GM18499 (cell line): Measurements from ENCODE around the gene KIF16B.
"Not testable (repeated sequence)": the region's sequence is repeated elsewhere in the genome, so short reads cannot be mapped to it uniquely, and the experiment has no call there.

ENCODE experiments used
- ATAC-seq: cut with Tn5 transposase; IDR thresholded peaks from one replicate; pipeline ENCODE4 v1.9.1; 2021; ENCODE audit warnings: moderate number of reproducible peaks; ENCODE audit not compliant: insufficient read depth, unreplicated experiment

Gene KIF16B

DNA sequence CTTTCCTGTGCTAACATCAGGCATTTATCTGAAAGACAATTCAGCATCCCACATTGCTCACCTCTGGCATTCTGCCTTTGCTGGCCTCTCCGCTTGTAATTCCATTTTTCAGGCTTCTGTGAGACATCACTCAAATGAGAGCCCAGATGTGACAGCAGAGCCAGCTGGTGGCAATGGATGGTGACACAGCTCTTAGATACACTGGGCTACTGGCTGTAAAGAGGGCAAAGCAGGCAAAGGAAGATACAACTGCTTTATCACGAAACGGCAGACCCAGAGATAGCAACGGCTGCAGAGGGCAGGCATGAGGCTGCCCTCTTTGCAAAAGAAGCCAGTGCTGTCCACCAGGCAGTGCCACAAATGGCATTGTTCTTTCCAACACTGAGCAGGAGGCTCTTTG lies 329.8 kb downstream of the KIF16B start:
- ATAC-seq, result no peak

DNA sequence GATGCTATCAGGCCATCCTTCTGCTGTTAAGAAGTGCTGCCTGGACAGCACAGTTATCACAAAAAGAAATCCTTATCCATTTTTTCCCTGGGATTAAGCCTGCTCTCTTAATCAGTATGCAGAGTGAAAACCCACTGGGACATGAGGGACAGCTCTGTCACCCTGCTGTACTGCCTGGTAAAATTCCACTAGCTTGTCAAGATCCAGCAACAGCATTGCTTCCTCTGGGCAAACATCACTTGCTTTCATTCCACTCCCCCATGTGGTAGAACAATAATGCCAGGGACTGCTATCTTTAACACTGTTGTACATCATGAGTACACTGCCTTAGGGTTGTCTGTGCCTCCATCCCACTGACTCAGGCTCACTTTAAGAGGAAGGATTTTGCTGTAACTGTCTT lies 331.3 kb downstream of the KIF16B start:
- no peak for ATAC-seq

DNA sequence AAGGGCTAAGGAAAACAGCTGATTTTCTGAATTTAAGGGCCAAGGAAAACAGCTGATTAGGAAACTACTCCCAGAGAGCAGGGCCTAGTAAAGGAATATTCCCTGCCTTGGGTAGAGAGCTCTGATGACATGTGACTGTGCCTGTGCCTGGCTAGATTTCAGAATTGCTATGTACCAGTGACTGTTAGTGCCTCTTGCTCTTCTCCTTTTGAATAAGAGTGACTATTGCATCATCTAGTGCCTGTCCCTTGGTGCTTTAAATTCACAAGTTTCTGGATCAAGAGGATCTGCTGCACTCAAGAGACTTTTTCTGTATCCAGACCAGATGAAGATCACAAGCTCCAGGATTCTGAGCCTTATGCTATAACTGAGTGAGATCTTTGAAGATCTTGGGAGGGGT lies 332.9 kb downstream of the KIF16B start:
- ATAC-seq, result no peak

DNA sequence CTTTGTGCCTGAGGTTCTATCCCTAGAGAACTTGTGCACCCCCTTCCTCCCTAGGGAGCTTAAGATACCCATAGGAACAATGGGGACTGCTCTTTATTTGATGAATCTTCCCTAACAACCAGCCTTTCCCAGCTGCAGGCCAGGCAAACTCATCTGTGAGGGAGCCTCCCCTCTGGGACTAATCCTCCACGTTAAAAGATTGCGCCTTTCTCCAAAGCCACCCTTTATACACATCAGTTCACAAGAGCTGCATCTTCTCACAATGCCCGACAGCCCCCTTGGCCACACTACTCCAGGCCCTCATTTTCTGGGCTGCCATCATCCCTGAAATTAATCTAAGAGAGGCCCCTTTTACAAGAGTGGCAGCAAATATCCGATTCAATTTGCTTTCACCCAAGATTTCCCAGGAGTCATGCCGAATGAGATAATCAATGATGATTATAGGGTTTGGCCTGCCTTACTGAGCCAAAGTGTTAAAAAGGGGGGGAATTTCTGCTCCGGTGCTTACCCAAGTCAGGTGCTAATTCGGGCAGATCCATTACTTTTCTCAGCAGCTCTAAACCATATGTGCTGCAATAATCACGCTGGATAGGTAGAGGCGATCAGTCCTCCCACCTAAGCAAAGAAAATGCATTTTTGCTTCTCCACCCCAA lies 336.5 kb downstream of the KIF16B start:
- ATAC-seq, result no peak

DNA sequence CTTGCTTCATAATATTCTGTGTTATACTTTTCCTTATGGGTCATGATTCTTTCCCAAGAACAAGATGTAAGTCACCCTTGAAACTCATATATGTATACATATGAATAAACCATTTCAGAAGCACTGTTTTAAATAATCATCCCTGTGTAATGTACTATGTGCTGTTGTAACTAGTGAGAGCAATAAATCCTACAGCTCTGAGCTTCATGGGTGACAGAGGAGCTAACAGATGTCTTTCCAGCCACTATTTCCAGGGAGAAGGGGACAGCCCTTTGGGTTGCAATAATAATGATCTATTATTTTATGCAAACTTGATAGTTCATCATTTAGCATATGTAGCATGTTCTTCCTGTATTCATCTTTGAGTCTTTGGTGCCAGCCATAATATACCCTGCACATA lies 342.8 kb downstream of the KIF16B start:
- no peak for ATAC-seq

DNA sequence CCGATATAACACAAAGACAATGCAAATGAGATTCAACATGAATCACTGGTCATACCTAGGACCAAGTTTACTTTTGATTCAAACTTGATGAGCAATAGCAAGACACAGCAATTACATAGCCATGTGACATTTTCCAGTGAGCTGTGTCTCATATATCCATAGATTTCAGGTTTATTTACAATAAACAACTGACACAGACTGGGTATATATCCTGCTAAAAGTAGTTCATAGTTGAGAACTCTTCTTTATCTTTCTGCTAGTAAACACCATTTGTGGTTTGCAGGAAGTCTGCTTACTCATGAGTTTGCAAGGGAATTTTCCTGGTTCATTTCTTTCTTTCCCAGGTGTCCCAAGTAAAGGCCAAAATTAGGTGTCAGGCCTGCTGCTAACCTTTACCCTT lies 343.4 kb downstream of the KIF16B start:
- ATAC-seq, result no peak

DNA sequence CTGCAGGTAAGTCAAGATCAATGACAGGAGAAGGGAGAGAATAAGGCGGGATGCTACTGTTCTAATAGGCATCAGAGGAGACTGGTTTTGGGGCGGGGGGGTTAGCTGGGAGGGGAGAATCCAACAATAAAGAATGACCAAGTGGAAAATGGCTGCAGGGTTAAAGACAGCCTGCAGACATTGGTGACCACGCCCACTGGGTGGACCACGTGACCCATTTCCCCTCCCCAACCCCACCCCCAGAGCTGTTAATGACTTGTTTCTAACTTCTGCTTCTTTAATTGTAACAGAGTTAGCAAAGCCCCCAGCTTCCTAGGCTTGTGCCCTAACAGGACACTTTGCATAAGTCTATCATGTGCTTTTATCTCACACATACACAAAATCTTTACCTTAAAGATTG lies 344.5 kb downstream of the KIF16B start:
- ATAC-seq, result no peak

DNA sequence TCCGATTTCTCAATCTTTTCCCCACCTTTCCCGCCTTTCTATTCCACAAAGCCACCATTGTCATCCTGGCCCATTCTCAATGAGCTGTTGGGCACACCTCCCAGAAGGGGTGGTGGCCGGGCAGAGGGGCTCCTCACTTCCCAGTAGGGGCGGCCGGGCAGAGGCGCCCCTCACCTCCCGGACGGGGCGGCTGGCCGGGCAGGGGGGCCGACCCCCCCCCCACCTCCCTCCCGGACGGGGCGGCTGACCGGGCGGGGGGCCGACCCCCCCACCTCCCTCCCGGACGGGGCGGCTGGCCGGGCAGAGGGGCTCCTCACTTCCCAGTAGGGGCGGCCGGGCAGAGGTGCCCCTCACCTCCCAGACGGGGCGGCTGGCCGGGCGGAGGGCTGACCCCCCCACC lies 346.3 kb downstream of the KIF16B start:
- ATAC-seq, result not testable (repeated sequence)

DNA sequence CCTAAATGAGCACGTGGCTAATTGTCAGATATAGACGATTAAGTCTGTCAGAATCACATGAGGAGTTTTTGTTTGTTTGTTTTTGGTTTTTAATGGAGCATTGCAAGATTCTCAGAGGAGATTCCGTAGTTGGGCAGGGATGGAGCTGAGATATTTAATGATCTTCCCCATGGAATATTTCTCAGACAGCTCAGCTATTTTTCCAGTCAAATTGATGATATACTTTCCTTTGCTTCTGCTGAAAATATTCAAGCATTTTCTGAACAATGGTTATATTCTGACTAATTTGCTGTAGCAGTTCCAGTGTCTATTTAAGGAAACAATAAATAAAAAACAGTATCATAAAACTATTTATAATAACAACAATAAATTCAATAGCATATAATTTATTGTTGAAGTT lies 348.4 kb downstream of the KIF16B start:
- ATAC-seq, result no peak

DNA sequence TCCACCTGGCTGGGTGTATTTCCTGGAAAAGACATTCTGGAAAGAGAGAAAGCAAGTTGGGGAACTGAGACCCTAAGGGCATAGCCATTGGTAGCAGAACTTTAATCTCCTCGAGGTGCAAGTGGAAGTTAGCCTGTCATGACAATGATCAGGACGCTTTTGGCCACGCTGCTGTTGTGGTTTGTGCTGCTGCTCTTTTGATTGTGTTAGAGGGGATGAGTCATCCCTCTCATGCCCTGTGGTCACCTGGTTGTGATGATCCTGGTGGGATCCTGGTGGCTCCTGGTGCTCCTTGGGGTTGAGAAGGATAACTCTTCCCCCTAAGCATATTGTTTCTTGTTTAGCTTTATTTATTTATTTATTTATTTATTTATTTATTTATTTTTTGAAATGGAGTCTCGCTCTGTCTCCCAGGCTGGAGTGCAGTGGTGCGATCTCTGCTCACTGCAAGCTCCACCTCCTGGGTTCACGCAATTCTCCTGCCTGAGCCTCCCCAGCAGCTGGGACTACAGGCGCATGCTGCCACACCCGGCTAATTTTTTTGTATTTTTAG lies 350.3 kb downstream of the KIF16B start:
- ATAC-seq, result no peak
